SK-N-MC (cell line): ENCODE measurements around the gene ITGA4.

Experiments
- EZH2 ChIP-seq: fragments of 200-600 bp; sonication (generic); IDR thresholded peaks from one replicate; pipeline ENCODE4 v1.6.1; 2017; ENCODE audit warnings: antibody characterized with exemption
- POLR2AphosphoS5 ChIP-seq: IDR thresholded peaks from 2 replicates; pipeline ENCODE4 v1.6.1; 2012; ENCODE audit warnings: mild to moderate bottlenecking, low read depth, low read length, borderline replicate concordance

DNA sequence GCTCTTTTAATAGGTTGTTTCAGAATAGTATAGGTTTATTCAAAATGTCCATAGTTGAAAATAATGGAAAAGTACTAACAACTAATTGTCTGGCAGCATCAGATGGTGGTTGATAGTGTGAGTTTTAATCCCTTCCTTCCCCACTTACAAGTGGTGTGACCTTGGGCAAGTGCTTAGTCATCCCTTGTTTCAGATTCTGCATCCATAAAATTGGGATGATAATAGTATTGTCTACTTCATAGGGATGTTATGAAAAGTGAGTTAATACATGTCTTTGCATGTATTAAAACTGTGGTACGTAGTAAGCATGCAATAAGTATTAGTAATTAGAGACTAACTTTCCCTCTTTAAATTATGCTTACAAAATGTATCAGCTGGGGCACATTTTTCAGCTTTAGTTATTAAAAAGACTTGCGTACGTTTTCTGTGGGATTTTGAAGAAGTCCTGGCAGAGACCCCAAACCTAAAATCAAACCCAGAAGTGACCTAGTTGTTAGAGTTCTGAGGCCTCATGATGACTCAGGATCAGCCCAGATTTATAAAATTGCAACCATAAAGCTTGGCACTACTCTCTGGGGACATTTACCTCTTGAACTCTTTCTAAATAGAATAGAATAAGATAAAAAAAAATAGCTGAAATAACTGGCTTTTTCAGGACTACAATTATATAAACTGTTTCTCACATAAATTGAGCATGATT, 8.6 kb downstream of the ITGA4 start:
- TF ChIP-seq POLR2AphosphoS5 (no peak), EZH2 (no peak)
